ENCODE results near the gene DYTN. TPM values are rescaled to one million over a fixed set of nuclear protein-coding genes. Genes with fewer than 3 reads are reported as not detected.

The DYTN gene
- total and polyA plus RNA-seq, 2 experiments from 2014 or later, result not detected

- H3K27me3 ChIP-seq, result no peaks in the 10 kb centered on the region
- no peaks in the 10 kb centered on the region for H3K36me3 ChIP-seq (replicated peaks; ENCODE audit: insufficient read depth, low read depth)
- no peaks in the 10 kb centered on the region for H4K20me1 ChIP-seq (ENCODE audit: insufficient read depth, poor library complexity, severe bottlenecking)
- no peak overlapping the region for H3K27ac ChIP-seq
- no peak overlapping the region for H3K4me3 ChIP-seq
- DNase-seq (ENCODE audit: low spot score), result no peak
- H3K9me2 ChIP-seq (replicated peaks; ENCODE audit: insufficient read depth), result no peaks in the 10 kb centered on the region
- H3K9me3 ChIP-seq (ENCODE audit: low read depth), result no peaks in the 10 kb centered on the region
- H2AFZ ChIP-seq, result no peak overlapping the region
- no peak for TF ChIP-seq EZH2phosphoT487 (IDR thresholded peaks at IDR 0.05; ENCODE audit: low read depth, severe bottlenecking, unreplicated experiment)
- no peak for TF ChIP-seq EZH2 (IDR thresholded peaks at IDR 0.05; ENCODE audit: borderline replicate concordance)
- TF ChIP-seq CTCF (IDR thresholded peaks at IDR 0.05; ENCODE audit: poor library complexity), result no peak
- WGBS (ENCODE audit: low lambda C conversion rate, missing lambda C conversion rate), result 80% methylated on average over 3 of the region's 3 CpGs
- no peaks in the 10 kb centered on the region for H3K79me2 ChIP-seq
- no peaks in the 10 kb centered on the region for H3K4me1 ChIP-seq (ENCODE audit: insufficient read depth)
- H3K4me2 ChIP-seq, result no peak overlapping the region
Measured at GRCh38 chr2:206665251-206665650, 52.9 kb downstream of the DYTN start.

- TF ChIP-seq CTCF (IDR thresholded peaks at IDR 0.05; ENCODE audit: poor library complexity) (no peak), EZH2 (IDR thresholded peaks at IDR 0.05; ENCODE audit: borderline replicate concordance) (no peak), EZH2phosphoT487 (IDR thresholded peaks at IDR 0.05; ENCODE audit: low read depth, severe bottlenecking, unreplicated experiment) (no peak)
- WGBS (ENCODE audit: low lambda C conversion rate, missing lambda C conversion rate), result 95% methylated on average over 1 of the region's 1 CpG
- H3K9me2 ChIP-seq (replicated peaks; ENCODE audit: insufficient read depth), result no peaks in the 10 kb centered on the region
Measured at GRCh38 chr2:206657087-206657486, 61.1 kb downstream of the DYTN start.

GRCh38 chr2:206647985-206648384 lies 70.2 kb downstream of the DYTN start:
- 67% methylated on average over 1 of the region's 1 CpG for WGBS (ENCODE audit: low lambda C conversion rate, missing lambda C conversion rate)
- Histone ChIP-seq H3K27me3 (peaks cover 6% of the 10 kb centered on the region), H4K20me1 (ENCODE audit: insufficient read depth, poor library complexity, severe bottlenecking) (no peaks in the 10 kb centered on the region), H3K4me3 (no peak overlapping the region), H3K9me3 (ENCODE audit: low read depth) (no peaks in the 10 kb centered on the region), H3K4me2 (no peak overlapping the region), H3K4me1 (ENCODE audit: insufficient read depth) (no peaks in the 10 kb centered on the region), H3K27ac (no peak overlapping the region), H3K36me3 (replicated peaks; ENCODE audit: insufficient read depth, low read depth) (no peaks in the 10 kb centered on the region), H2AFZ (no peak overlapping the region), H3K9me2 (replicated peaks; ENCODE audit: insufficient read depth) (no peaks in the 10 kb centered on the region), H3K79me2 (no peaks in the 10 kb centered on the region)
- TF ChIP-seq EZH2phosphoT487 (IDR thresholded peaks at IDR 0.05; ENCODE audit: low read depth, severe bottlenecking, unreplicated experiment), result no peak
- no peak for TF ChIP-seq EZH2 (IDR thresholded peaks at IDR 0.05; ENCODE audit: borderline replicate concordance)
- TF ChIP-seq CTCF (IDR thresholded peaks at IDR 0.05; ENCODE audit: poor library complexity), result no peak
- DNase-seq (ENCODE audit: low spot score), result no peak

More at GRCh38 chr2:206657087-206657486, 61.1 kb downstream of the DYTN start:
- Histone ChIP-seq H3K27ac (no peak overlapping the region), H3K4me1 (ENCODE audit: insufficient read depth) (no peaks in the 10 kb centered on the region), H3K4me3 (no peak overlapping the region), H3K9me3 (ENCODE audit: low read depth) (no peaks in the 10 kb centered on the region), H4K20me1 (ENCODE audit: insufficient read depth, poor library complexity, severe bottlenecking) (no peaks in the 10 kb centered on the region), H3K79me2 (no peaks in the 10 kb centered on the region), H3K4me2 (no peak overlapping the region), H3K36me3 (replicated peaks; ENCODE audit: insufficient read depth, low read depth) (no peaks in the 10 kb centered on the region), H3K27me3 (no peaks in the 10 kb centered on the region), H2AFZ (no peak overlapping the region)
- no peak for DNase-seq (ENCODE audit: low spot score)
